Gastroesophageal sphincter (tissue), 4 donors: ENCODE data around the gene ZSCAN20. TPM values are rescaled to one million over a fixed set of nuclear protein-coding genes. Genes with fewer than 3 reads are reported as not detected.

Experiments
- ATAC-seq: fragments of 150-250 bp; one replicate; pipeline ENCODE4 v1.9.1; 2016; ENCODE audit warnings: mild to moderate bottlenecking, moderate library complexity
- H3K27ac ChIP-seq, 4 donors: fragments of 200-600 bp; sonication (generic) in 3 of 4; 1 replicate in 3 of 4; 2 replicates in 1 of 4; pipeline ENCODE4 v1.5.1; 2016 to 2019
- H3K27me3 ChIP-seq: fragments of 200-600 bp; sonication (generic); one replicate; pipeline ENCODE4 v1.5.1; 2019
- H3K36me3 ChIP-seq, 2 donors: fragments of 200-600 bp; sonication (generic); one replicate each; pipeline ENCODE4 v1.5.1; 2019; ENCODE audit warnings: control low read depth in 1 of 2
- H3K4me1 ChIP-seq, 3 donors: fragments of 200-600 bp; sonication (generic); 1 replicate in 2 of 3; 2 replicates in 1 of 3; pipeline ENCODE4 v1.5.1; 2016 to 2019; ENCODE audit warnings: control low read depth in 2 of 3
- H3K4me3 ChIP-seq, 2 donors: fragments of 200-600 bp; sonication (generic); one replicate each; pipeline ENCODE4 v1.5.1; 2019; ENCODE audit warnings: mild to moderate bottlenecking in 1 of 2, moderate library complexity in 1 of 2
- H3K9me3 ChIP-seq, 3 donors: fragments of 200-600 bp; sonication (generic); one replicate each; pipeline ENCODE4 v1.5.1; 2017 to 2019; ENCODE audit warnings: control low read depth in 2 of 3
- EP300 ChIP-seq: sonication (generic); formaldehyde crosslinking; IDR thresholded peaks from one replicate; pipeline ENCODE4 v1.6.1; 2017; ENCODE audit warnings: antibody characterized with exemption, mild to moderate bottlenecking
- POLR2A ChIP-seq, 2 donors: fragments of 450-650 bp; IDR thresholded peaks; one replicate each; pipeline ENCODE4 v1.6.1; 2017; ENCODE audit warnings: antibody characterized with exemption in 2 of 2, mild to moderate bottlenecking in 2 of 2, moderate library complexity in 1 of 2
- POLR2AphosphoS5 ChIP-seq: sonication (generic); formaldehyde crosslinking; IDR thresholded peaks from one replicate; pipeline ENCODE4 v1.6.1; 2017; ENCODE audit warnings: antibody characterized with exemption
- WGBS, 2 donors: methylation state at CpG; one replicate each; pipeline ENCODE4 v1.1.5; 2018; ENCODE audit warnings: low coverage in 1 of 2; 5-methylcytosine and 5-hydroxymethylcytosine counted together
- total RNA-seq, 4 donors: library from RNA; depleted of rRNA; stranded (reverse); fragments of >200 nt; gene quantifications; one replicate each; pipeline ENCODE4 v1.1.0, GENCODE V29; 2016
- TF ChIP-seq, protein P1 (sequence below), 4 experiments: fragments of 200-600 bp in 2 of 4; fragments of 450-650 bp in 2 of 4; sonication (generic) in 1 of 4; IDR thresholded peaks; one replicate each; pipeline ENCODE4 v1.5.1; 2017 to 2019; ENCODE audit warnings: antibody characterized with exemption in 4 of 4, mild to moderate bottlenecking in 2 of 4, moderate library complexity in 2 of 4

Gene ZSCAN20
- total RNA-seq, 4 donors from 2014 or later = 6.7 to 9.2 (median 7.5) TPM

DNA sequence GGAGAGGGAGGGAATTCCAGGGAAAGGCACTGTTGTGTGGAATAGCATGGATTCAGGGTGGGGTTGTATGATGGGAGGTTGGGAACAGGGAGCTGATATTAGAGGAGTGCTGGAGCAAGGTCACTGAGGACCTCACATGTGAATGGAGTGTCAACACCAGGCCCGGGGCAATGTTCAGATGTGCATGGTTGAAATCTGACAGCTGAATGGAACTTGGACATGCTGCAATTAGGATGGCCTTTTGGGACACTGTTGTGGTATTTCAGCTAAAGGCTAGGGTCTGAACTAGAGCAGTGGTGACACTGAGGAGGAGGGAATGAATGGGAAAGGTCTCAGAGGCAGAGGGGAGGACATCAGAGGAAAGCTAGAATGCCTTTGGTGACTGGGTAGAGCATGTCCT is 25.0 kb downstream of the ZSCAN20 start:
- no peak for ATAC-seq
- WGBS, 2 donors = 80 to 100% methylated on average over 1 of the region's 1 CpG
- Histone ChIP-seq H3K27ac (no peak overlapping the region), H3K27me3 (no peaks in the 10 kb centered on the region), H3K4me1 (no peaks in the 10 kb centered on the region), H3K9me3 (peaks cover 0 to 59% (median 6%) of the 10 kb centered on the region in 3 donors), H3K4me3 (no peak overlapping the region), H3K36me3 (peaks cover 0 to 61% of the 10 kb centered on the region in 2 donors)
- TF ChIP-seq POLR2A (IDR thresholded peaks at IDR 0.05) = no peak
- no peak for TF ChIP-seq POLR2AphosphoS5
- TF ChIP-seq, protein P1, sequence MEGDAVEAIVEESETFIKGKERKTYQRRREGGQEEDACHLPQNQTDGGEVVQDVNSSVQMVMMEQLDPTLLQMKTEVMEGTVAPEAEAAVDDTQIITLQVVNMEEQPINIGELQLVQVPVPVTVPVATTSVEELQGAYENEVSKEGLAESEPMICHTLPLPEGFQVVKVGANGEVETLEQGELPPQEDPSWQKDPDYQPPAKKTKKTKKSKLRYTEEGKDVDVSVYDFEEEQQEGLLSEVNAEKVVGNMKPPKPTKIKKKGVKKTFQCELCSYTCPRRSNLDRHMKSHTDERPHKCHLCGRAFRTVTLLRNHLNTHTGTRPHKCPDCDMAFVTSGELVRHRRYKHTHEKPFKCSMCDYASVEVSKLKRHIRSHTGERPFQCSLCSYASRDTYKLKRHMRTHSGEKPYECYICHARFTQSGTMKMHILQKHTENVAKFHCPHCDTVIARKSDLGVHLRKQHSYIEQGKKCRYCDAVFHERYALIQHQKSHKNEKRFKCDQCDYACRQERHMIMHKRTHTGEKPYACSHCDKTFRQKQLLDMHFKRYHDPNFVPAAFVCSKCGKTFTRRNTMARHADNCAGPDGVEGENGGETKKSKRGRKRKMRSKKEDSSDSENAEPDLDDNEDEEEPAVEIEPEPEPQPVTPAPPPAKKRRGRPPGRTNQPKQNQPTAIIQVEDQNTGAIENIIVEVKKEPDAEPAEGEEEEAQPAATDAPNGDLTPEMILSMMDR (IDR thresholded peaks at IDR 0.05) = no peak
- no peak for TF ChIP-seq EP300

DNA sequence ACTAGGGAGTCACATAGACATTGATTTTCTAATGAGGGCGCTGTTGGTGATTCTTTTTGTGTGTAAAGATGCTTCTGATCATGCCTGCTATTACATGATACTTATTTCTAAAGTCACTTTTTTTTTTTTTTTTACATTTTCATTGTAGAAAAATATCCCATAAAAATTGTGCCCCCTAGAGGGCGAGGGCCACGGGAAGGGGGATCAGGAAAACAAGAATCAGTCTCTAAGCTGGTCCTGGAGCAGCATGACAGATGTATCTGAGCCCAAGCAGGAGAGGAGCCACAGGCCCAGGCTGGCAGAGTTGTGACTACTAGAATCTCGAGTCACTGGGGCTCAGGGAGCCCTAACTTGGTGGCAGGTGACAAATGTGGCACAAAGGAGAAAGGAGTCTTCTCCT is 28.1 kb downstream of the ZSCAN20 start:
- H3K9me3 ChIP-seq = peaks cover 0 to 29% (median 0%) of the 10 kb centered on the region in 3 donors
- no peaks in the 10 kb centered on the region for H3K4me1 ChIP-seq
- H3K4me3 ChIP-seq = no peak overlapping the region
- peaks cover 0 to 30% of the 10 kb centered on the region in 2 donors for H3K36me3 ChIP-seq
- 40 to 80% methylated on average over 1 to 2 of the region's 4 CpGs for WGBS, 2 donors
- H3K27ac ChIP-seq = no peak overlapping the region
- TF ChIP-seq POLR2AphosphoS5 (no peak), EP300 (no peak), POLR2A (IDR thresholded peaks at IDR 0.05) (no peak)
- TF ChIP-seq, protein P1 (IDR thresholded peaks at IDR 0.05) = no peak
- no peaks in the 10 kb centered on the region for H3K27me3 ChIP-seq
- no peak for ATAC-seq

DNA sequence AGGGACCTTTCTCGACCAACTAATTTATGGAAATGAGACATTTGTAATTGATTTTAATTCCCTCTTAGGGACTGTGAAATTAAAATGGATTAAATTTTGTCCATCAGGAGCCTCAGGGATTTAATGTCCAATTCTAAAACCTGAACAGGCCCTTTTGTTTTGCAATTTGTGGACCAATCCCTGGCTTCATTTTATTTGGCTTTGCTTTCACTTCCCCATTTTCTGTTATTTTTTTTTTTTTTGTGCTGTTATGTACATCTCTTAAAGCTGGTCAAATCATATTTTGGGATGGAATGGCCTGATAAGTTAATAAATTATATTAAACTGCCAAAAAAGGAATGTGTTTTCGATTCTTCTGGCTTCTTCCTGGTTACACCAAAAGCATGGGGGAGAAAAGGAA is 28.9 kb downstream of the ZSCAN20 start:
- no peak for ATAC-seq
- WGBS, 2 donors = 83 to 93% methylated on average over 1 to 2 of the region's 2 CpGs

DNA sequence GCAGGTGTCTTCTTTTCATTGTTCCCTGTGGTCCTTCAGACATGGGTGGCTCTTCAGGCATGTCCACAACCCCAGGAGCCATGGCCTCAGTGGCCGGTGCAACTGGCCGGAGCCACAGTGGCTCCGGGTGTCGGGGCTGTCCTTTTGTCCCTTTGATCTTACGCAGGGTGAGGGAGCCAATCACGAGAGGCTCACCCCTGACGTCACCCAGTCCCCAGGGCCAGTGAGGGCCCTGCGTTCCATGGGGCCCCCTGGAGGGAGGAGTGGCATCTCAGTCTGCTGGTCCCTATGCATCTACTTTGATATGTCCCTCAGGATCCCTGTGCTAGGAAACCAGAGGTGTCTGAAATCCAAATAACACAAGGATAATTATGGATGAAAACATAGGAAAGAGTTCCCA is 29.3 kb downstream of the ZSCAN20 start:
- Histone ChIP-seq H3K36me3 (peaks cover 0 to 20% of the 10 kb centered on the region in 2 donors), H3K27ac (no peak overlapping the region), H3K9me3 (peaks cover 0 to 18% (median 0%) of the 10 kb centered on the region in 3 donors), H3K4me1 (no peaks in the 10 kb centered on the region), H3K4me3 (no peak overlapping the region), H3K27me3 (no peaks in the 10 kb centered on the region)
- TF ChIP-seq POLR2A (IDR thresholded peaks at IDR 0.05) (no peak), EP300 (no peak), POLR2AphosphoS5 (no peak)
- TF ChIP-seq, protein P1 (IDR thresholded peaks at IDR 0.05) = no peak
- no CpG with 5 or more reads among the region's 8 CpGs for WGBS, 2 donors
- ATAC-seq = no peak

More for the DNA sequence above, 28.9 kb downstream of the ZSCAN20 start:
- H3K36me3 ChIP-seq = peaks cover 0 to 24% of the 10 kb centered on the region in 2 donors
- TF ChIP-seq POLR2A (IDR thresholded peaks at IDR 0.05) (no peak), POLR2AphosphoS5 (no peak), EP300 (no peak)
- TF ChIP-seq, protein P1 (IDR thresholded peaks at IDR 0.05) = no peak
- no peak overlapping the region for H3K4me3 ChIP-seq
- no peak overlapping the region for H3K27ac ChIP-seq
- H3K27me3 ChIP-seq = no peaks in the 10 kb centered on the region
- peaks cover 0 to 22% (median 0%) of the 10 kb centered on the region in 3 donors for H3K9me3 ChIP-seq
- H3K4me1 ChIP-seq = no peaks in the 10 kb centered on the region

DNA sequence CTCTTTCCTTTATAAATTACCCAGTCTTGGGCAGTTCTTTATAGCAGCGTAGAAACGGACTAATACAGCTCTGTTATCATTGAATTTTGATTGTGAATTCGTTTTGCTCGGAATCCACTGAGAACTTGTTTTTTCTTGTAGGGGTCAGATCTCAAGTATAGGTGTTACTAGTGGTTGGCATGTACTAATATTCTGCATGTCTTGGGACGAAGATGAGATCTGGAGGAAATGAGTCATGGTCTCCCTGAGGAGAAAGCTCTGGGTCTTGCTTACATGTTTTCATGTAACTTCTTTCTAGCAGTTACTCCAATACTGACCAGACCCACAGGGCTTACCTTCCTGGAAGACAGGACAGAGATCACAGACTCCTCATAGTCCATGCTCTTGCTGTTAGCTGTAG is 30.3 kb downstream of the ZSCAN20 start:
- Histone ChIP-seq H3K27me3 (no peaks in the 10 kb centered on the region), H3K4me1 (no peaks in the 10 kb centered on the region), H3K4me3 (no peak overlapping the region), H3K36me3 (peaks cover 0 to 11% of the 10 kb centered on the region in 2 donors), H3K27ac (no peak overlapping the region), H3K9me3 (peaks cover 0 to 9% (median 0%) of the 10 kb centered on the region in 3 donors)
- 51 to 82% methylated on average over 5 of the region's 5 CpGs for WGBS, 2 donors
- ATAC-seq = no peak
- TF ChIP-seq POLR2A (IDR thresholded peaks at IDR 0.05) (no peak), EP300 (no peak), POLR2AphosphoS5 (no peak)
- TF ChIP-seq, protein P1 (IDR thresholded peaks at IDR 0.05) = no peak
